ENCODE results near the gene TGFB2. TPM values are rescaled to one million over a fixed set of nuclear protein-coding genes. Genes with fewer than 3 reads are reported as not detected.
A peak's percentile ranks its signal among the peaks of the same experiment; 100 is the strongest.

TGFB2 gene
- total and polyA plus RNA-seq, 2 donors (not counting 3 experiments of a cell fraction or from before 2014, with no cell fraction given), result 21.2 to 43.5 TPM

- intact Hi-C loops (cut with micrococcal nuclease), result no loop called here
These were observed 123.6 kb downstream of the TGFB2 start for GRCh38 chr1:218468711-218469110.

More at GRCh38 chr1:218468711-218469110, 123.6 kb downstream of the TGFB2 start:
- no peaks in the 10 kb centered on the region for H4K20me1 ChIP-seq (replicated peaks; ENCODE audit: control insufficient read depth, extremely low read depth, insufficient read depth, low read length)
- no TSS peak for BruUV-seq (replicated peaks)
- H3K9ac ChIP-seq (replicated peaks; ENCODE audit: extremely low read depth, insufficient read depth, low read length), result no peak overlapping the region
- H3K27ac ChIP-seq (ENCODE audit: insufficient read depth, low read depth, low read length), result no peak overlapping the region
- ChIA-PET POLR2A (no interaction called here), CTCF (interaction anchor here (1.1 kb wide), 1 partner anchor 10 kb away, joined by 4 read pairs; no protein-coding TSS in a partner anchor)
- FAIRE-seq, result no peak
- peaks cover 16% of the 10 kb centered on the region for H3K4me1 ChIP-seq (ENCODE audit: control insufficient read depth, extremely low read depth, insufficient read depth, low read length)
- peak overlapping the region; percentile 16 for H3K4me2 ChIP-seq (ENCODE audit: insufficient read depth, low read length)
- H3K9me3 ChIP-seq (replicated peaks; ENCODE audit: control insufficient read depth, insufficient read depth, low read length), result no peaks in the 10 kb centered on the region
- TF ChIP-seq CTCF (IDR thresholded peaks at IDR 0.05; ENCODE audit: extremely low read depth in 1 of 2, insufficient read depth in 1 of 2, low read depth in 1 of 2, low read length in 2 of 2), result no peak
- no peak for TF ChIP-seq GATA2 (IDR thresholded peaks at IDR 0.05; ENCODE audit: insufficient read depth, insufficient read length, low read depth, low read length)
- TF ChIP-seq POLR2AphosphoS5 (IDR thresholded peaks at IDR 0.05; ENCODE audit: insufficient read depth, low read depth, low read length), result no peak
- TF ChIP-seq FOS (IDR thresholded peaks at IDR 0.05; ENCODE audit: borderline replicate concordance, insufficient read depth, low read length), result no peak
- no peak for TF ChIP-seq JUN (IDR thresholded peaks at IDR 0.05; ENCODE audit: borderline replicate concordance, insufficient read depth, insufficient read length, low read depth)
- no peak for TF ChIP-seq MYC (IDR thresholded peaks at IDR 0.05; ENCODE audit: low read depth, low read length)
- TF ChIP-seq EZH2 (IDR thresholded peaks at IDR 0.05; ENCODE audit: borderline replicate concordance, low read depth, low read length, severe bottlenecking), result no peak
- TF ChIP-seq POLR2A (IDR thresholded peaks at IDR 0.05; ENCODE audit: low read depth, low read length), result no peak
- TF ChIP-seq MAX (IDR thresholded peaks at IDR 0.05; ENCODE audit: insufficient read depth, insufficient read length), result no peak
- DNase-seq (ENCODE audit: low read depth, low spot score), result peak; percentile 27
- H3K27me3 ChIP-seq (ENCODE audit: control insufficient read depth in 2 of 2, insufficient read depth in 2 of 2, low read length in 2 of 2), result no peaks in the 10 kb centered on the region
- dilution Hi-C loops (cut with MboI; ENCODE audit: extremely low pct_ligation_motif_present, low sequenced_read_pairs), result no loop called here
- H3K36me3 ChIP-seq (ENCODE audit: control insufficient read depth in 2 of 2, extremely low read depth in 1 of 2, insufficient read depth in 2 of 2, low read length in 2 of 2), result no peaks in the 10 kb centered on the region
- H3K79me2 ChIP-seq (ENCODE audit: control insufficient read depth, insufficient read depth, low read length), result no peaks in the 10 kb centered on the region
- no peak overlapping the region for H3K4me3 ChIP-seq (replicated peaks in 1 of 3; ENCODE audit: insufficient read depth in 1 of 3, low read depth in 1 of 3, low read length in 3 of 3)
- no peak overlapping the region for H2AFZ ChIP-seq (ENCODE audit: low read depth, low read length)
- no peaks in the 10 kb centered on the region for H3K9me1 ChIP-seq (replicated peaks; ENCODE audit: control insufficient read depth, extremely low read depth, insufficient read depth, low read length)
